LNCaP clone FGC (cell line): ENCODE data around the gene FTCD.

ENCODE experiments used
- DNase-seq: peaks from one replicate; pipeline ENCODE4 v3.0.0-alpha.2; 2011; ENCODE audit warnings: low read depth
- H3K4me3 ChIP-seq: 2 replicates; pipeline ENCODE4 v1.5.1; 2011; ENCODE audit warnings: mild to moderate bottlenecking, low read depth, low read length, control low read depth
- TF ChIP-seq, protein P1 (sequence below): IDR thresholded peaks from 2 replicates; pipeline ENCODE4 v1.5.1; 2012; ENCODE audit warnings: mild to moderate bottlenecking; ENCODE audit not compliant: control insufficient read depth, insufficient read depth; ENCODE audit errors: extremely low read depth

Gene FTCD

GRCh38 chr21:46126309-46127238 lies 28.8 kb downstream of the FTCD start:
- DNase-seq, result no peak
- TF ChIP-seq, protein P1, sequence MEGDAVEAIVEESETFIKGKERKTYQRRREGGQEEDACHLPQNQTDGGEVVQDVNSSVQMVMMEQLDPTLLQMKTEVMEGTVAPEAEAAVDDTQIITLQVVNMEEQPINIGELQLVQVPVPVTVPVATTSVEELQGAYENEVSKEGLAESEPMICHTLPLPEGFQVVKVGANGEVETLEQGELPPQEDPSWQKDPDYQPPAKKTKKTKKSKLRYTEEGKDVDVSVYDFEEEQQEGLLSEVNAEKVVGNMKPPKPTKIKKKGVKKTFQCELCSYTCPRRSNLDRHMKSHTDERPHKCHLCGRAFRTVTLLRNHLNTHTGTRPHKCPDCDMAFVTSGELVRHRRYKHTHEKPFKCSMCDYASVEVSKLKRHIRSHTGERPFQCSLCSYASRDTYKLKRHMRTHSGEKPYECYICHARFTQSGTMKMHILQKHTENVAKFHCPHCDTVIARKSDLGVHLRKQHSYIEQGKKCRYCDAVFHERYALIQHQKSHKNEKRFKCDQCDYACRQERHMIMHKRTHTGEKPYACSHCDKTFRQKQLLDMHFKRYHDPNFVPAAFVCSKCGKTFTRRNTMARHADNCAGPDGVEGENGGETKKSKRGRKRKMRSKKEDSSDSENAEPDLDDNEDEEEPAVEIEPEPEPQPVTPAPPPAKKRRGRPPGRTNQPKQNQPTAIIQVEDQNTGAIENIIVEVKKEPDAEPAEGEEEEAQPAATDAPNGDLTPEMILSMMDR, result no peak
- no peak overlapping the region for H3K4me3 ChIP-seq

- TF ChIP-seq, protein P1, result no peak
- DNase-seq, result no peak
Observed at GRCh38 chr21:46125846-46126301, 29.5 kb downstream of the FTCD start.

DNA sequence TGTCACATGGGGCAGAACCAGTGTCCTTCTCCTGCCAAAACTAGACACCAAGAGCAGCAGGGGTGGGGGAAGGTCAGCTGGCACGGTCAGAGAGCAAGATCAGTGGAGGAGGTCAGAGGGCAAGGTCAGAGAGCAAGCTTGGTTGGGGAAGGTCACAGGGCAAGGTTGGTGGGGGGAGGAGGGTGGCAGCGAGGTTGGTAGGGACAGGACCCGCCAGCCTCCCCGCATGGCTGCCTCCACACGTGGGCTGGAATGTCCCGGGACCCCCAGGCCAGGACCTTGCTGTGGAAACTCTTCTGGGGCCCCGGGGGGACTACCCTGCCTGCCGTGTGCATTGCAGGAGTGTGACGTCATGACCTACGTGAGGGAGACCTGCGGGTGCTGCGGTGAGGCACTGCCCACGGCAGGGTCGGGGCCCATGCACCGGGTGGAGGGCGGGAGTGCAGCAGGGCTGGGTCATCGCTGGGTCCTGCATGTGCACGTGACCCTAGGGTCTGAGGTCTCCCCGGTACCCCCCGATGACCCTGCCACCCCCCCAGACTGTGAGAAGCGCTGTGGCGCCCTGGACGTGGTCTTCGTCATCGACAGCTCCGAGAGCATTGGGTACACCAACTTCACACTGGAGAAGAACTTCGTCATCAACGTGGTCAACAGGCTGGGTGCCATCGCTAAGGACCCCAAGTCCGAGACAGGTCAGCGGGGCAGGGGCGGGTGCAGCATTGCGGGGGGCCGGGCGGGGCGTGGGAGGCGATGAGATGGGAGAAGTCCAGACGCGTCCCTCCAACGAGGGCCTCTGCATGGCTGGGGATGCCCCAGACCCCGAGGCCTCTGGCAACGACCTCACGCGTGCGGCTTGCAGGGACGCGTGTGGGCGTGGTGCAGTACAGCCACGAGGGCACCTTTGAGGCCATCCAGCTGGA lies 30.2 kb downstream of the FTCD start:
- TF ChIP-seq, protein P1, result no peak
- H3K4me3 ChIP-seq, result no peak overlapping the region
- no peak for DNase-seq

More at GRCh38 chr21:46125846-46126301, 29.5 kb downstream of the FTCD start:
- H3K4me3 ChIP-seq, result no peak overlapping the region

DNA sequence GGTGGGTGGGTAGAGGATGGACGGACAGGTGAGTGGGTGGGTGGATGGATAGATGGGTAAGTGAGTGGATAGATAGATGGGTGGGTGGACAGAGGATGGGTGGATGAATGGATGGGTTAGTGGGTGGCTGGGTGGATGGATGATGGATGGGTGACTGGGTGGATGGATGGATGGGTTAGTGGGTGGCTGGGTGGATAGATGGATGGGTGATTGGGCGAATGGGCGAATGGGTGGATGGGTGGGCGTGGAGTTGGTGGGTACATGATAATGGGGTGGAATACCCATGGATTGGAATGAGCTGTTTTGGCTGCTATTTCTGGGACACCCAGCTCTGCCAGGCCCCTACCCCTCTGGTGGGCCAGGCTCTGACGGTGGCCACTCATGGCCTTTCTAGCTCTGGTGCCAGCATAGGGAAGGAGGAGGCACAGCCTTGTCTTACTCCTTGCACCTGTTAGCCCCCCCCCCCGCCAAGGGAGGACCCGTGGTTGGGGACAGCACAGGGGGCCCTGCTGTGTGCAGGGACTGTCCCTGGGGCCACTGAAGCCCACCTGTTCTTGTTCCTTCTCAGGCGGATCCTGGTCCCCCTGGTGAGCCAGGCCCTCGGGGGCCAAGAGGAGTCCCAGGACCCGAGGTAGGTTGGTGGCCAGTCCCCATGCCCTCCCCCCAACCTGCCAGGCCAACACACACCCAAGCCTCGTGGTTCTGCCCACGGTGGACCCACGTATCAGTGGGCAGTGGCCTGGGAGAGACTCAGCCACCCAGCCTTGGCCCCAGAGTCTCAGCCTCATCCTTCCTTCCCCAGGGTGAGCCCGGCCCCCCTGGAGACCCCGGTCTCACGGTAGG lies 31.1 kb downstream of the FTCD start:
- no peak overlapping the region for H3K4me3 ChIP-seq
- DNase-seq, result no peak
- TF ChIP-seq, protein P1, result no peak

- TF ChIP-seq, protein P1, result no peak
- H3K4me3 ChIP-seq, result no peak overlapping the region
- DNase-seq, result no peak
Observed at GRCh38 chr21:46122758-46123683, 32.4 kb downstream of the FTCD start.
